Inferior parietal cortex (tissue), 1 donor: ENCODE results near the gene UPF1.

Source experiments
- DNase-seq: peaks from one replicate; pipeline ENCODE4 v3.0.0-alpha.2; 2016; ENCODE audit errors: extremely low spot score

UPF1 gene

GRCh38 chr19:18857223-18857622, 25.5 kb downstream of the UPF1 start:
- no peak for DNase-seq

- DNase-seq, result no peak
Observed at GRCh38 chr19:18858906-18859646, 27.3 kb downstream of the UPF1 start.

GRCh38 chr19:18859676-18860301, 28.0 kb downstream of the UPF1 start:
- DNase-seq, result no peak

- no peak for DNase-seq
Observed at GRCh38 chr19:18860302-18860700, 28.5 kb downstream of the UPF1 start.

- DNase-seq, result no peak
Observed at GRCh38 chr19:18860725-18861124, 29.0 kb downstream of the UPF1 start.

GRCh38 chr19:18861235-18861634, 29.5 kb downstream of the UPF1 start:
- no peak for DNase-seq

- no peak for DNase-seq
Observed at GRCh38 chr19:18861917-18862316, 30.2 kb downstream of the UPF1 start.

GRCh38 chr19:18862976-18863842, 31.4 kb downstream of the UPF1 start:
- DNase-seq, result no peak

- no peak for DNase-seq
Observed at GRCh38 chr19:18863843-18864362, 32.1 kb downstream of the UPF1 start.

GRCh38 chr19:18865106-18865972, 33.6 kb downstream of the UPF1 start:
- DNase-seq, result no peak

- DNase-seq, result peak; percentile 73
Observed at GRCh38 chr19:18865973-18866799, 34.4 kb downstream of the UPF1 start.

GRCh38 chr19:18866800-18867123, 35.0 kb downstream of the UPF1 start:
- DNase-seq, result no peak

GRCh38 chr19:18867199-18867598, 35.4 kb downstream of the UPF1 start:
- no peak for DNase-seq

- DNase-seq, result no peak
Observed at GRCh38 chr19:18867751-18868150, 36.0 kb downstream of the UPF1 start.

GRCh38 chr19:18868380-18869022, 36.7 kb downstream of the UPF1 start:
- DNase-seq, result peak; percentile 7

GRCh38 chr19:18869023-18869618, 37.4 kb downstream of the UPF1 start:
- DNase-seq, result no peak

GRCh38 chr19:18869781-18870530, 38.2 kb downstream of the UPF1 start:
- no peak for DNase-seq

- no peak for DNase-seq
Observed at GRCh38 chr19:18870531-18871172, 38.9 kb downstream of the UPF1 start.
